ENCODE results near the gene TSC22D1. TPM values are rescaled to one million over a fixed set of nuclear protein-coding genes. Genes with fewer than 3 reads are reported as not detected.

TSC22D1 gene
- total and polyA plus RNA-seq, 2 of the 4 experiments (the other 2 are of a cell fraction), result 30.8 to 42.2 TPM

DNA sequence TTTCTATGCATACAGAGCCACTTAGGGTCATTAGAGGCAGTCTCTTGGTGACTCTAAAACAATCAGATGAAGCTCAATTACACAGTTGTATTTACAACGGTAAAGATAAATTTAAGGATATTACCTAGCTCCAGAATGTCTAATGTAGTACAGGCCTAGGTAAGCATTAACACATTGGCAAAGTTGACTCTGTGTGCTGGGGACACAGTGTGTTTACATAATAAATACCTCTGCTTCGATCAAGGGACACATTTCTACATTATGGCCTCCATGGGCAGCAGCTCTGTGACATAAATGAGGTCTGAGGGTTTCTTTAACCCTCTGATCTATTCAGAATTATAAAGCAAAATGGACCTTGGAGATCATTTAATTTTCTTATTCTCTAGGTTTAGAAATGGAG lies 127.8 kb downstream of the TSC22D1 start:
- intact Hi-C loops (cut with micrococcal nuclease) (no loop called here), dilution Hi-C loops (cut with HindIII; ENCODE audit: low sequenced_read_pairs, unreplicated experiment) (no loop called here), in situ Hi-C loops (cut with MboI; ENCODE audit: low sequenced_read_pairs) (no loop called here)
- Histone ChIP-seq H3K4ac (ENCODE audit: low read depth, low read length) (no peak overlapping the region), H3K36me3 (ENCODE audit: control insufficient read depth, insufficient read depth, low read length) (no peaks in the 10 kb centered on the region), H2AK9ac (replicated peaks; ENCODE audit: low read depth, low read length, poor library complexity) (no peak overlapping the region), H4K20me1 (ENCODE audit: insufficient read depth, low read length) (peaks cover 27% of the 10 kb centered on the region), H3K9me1 (ENCODE audit: insufficient read depth, low read length) (peaks cover 5% of the 10 kb centered on the region; the same call in 1 of the 2 replicates), H3K9ac (ENCODE audit: low read depth, low read length) (no peak overlapping the region), H2BK120ac (ENCODE audit: low read depth, low read length) (no peak overlapping the region), H2BK20ac (ENCODE audit: low read depth, low read length) (no peak overlapping the region), H2AFZ (replicated peaks; ENCODE audit: low read length, poor library complexity) (no peak overlapping the region), H4K5ac (ENCODE audit: low read depth, low read length) (no peak overlapping the region), H3K9me3 (ENCODE audit: control insufficient read depth, insufficient read depth, low read length) (no peaks in the 10 kb centered on the region), H4K8ac (ENCODE audit: low read depth in 2 of 2, low read length in 2 of 2) (no peak overlapping the region), H3K27ac (ENCODE audit: insufficient read depth, low read length) (no peak overlapping the region), H3K14ac (replicated peaks; ENCODE audit: low read depth, low read length) (no peak overlapping the region), H2BK5ac (ENCODE audit: low read depth, low read length, poor library complexity, severe bottlenecking) (no peak overlapping the region), H3K27me3 (ENCODE audit: control insufficient read depth, insufficient read depth, low read length) (no peaks in the 10 kb centered on the region), H2BK15ac (ENCODE audit: low read depth, low read length) (no peak overlapping the region), H2AK5ac (ENCODE audit: low read depth, low read length) (no peak overlapping the region), H4K91ac (ENCODE audit: insufficient read depth, low read depth, low read length) (no peak overlapping the region), H3K18ac (ENCODE audit: low read depth, low read length) (no peak overlapping the region), H3K4me1 (ENCODE audit: control insufficient read depth, insufficient read depth, low read length) (peaks cover 9% of the 10 kb centered on the region), H3K56ac (ENCODE audit: extremely low read depth, insufficient read depth, low read length) (no peak overlapping the region), H3K4me3 (ENCODE audit: insufficient read depth, low read depth, low read length) (no peak overlapping the region), H3K23ac (ENCODE audit: low read depth, low read length) (no peak overlapping the region), H3K79me1 (ENCODE audit: low read depth in 1 of 2, low read length in 2 of 2) (peaks cover 26 to 51% of the 10 kb centered on the region in 2 experiments), H3K4me2 (ENCODE audit: low read depth, low read length) (no peak overlapping the region)
- ATAC-seq (ENCODE audit: low read depth) (no peak), DNase-seq (no peak)
- TF ChIP-seq RFX5 (IDR thresholded peaks at IDR 0.05; ENCODE audit: low read depth, low read length), result no peak
- TF ChIP-seq SMC3 (IDR thresholded peaks at IDR 0.05; ENCODE audit: low read depth, low read length), result no peak
- TF ChIP-seq POLR2A (IDR thresholded peaks at IDR 0.05; ENCODE audit: low read depth, low read length), result no peak
- TF ChIP-seq, protein P1, sequence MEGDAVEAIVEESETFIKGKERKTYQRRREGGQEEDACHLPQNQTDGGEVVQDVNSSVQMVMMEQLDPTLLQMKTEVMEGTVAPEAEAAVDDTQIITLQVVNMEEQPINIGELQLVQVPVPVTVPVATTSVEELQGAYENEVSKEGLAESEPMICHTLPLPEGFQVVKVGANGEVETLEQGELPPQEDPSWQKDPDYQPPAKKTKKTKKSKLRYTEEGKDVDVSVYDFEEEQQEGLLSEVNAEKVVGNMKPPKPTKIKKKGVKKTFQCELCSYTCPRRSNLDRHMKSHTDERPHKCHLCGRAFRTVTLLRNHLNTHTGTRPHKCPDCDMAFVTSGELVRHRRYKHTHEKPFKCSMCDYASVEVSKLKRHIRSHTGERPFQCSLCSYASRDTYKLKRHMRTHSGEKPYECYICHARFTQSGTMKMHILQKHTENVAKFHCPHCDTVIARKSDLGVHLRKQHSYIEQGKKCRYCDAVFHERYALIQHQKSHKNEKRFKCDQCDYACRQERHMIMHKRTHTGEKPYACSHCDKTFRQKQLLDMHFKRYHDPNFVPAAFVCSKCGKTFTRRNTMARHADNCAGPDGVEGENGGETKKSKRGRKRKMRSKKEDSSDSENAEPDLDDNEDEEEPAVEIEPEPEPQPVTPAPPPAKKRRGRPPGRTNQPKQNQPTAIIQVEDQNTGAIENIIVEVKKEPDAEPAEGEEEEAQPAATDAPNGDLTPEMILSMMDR (conservative IDR thresholded peaks at IDR 0.05; ENCODE audit: low read depth, low read length), result no peak
- no peak for TF ChIP-seq NFE2L2 (IDR thresholded peaks at IDR 0.05; ENCODE audit: low read depth, low read length)
- TF ChIP-seq RAD21 (IDR thresholded peaks at IDR 0.05; ENCODE audit: low read length), result no peak
- no peak for TF ChIP-seq MXI1 (IDR thresholded peaks at IDR 0.05; ENCODE audit: borderline replicate concordance, low read depth, low read length)
- TF ChIP-seq, protein P2, sequence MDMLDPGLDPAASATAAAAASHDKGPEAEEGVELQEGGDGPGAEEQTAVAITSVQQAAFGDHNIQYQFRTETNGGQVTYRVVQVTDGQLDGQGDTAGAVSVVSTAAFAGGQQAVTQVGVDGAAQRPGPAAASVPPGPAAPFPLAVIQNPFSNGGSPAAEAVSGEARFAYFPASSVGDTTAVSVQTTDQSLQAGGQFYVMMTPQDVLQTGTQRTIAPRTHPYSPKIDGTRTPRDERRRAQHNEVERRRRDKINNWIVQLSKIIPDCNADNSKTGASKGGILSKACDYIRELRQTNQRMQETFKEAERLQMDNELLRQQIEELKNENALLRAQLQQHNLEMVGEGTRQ (IDR thresholded peaks at IDR 0.05; ENCODE audit: low read depth, low read length), result no peak
- TF ChIP-seq CEBPB (IDR thresholded peaks at IDR 0.05; ENCODE audit: low read depth, low read length), result no peak
- no peak for TF ChIP-seq MAZ (IDR thresholded peaks at IDR 0.05; ENCODE audit: borderline replicate concordance, low read depth, low read length)
- TF ChIP-seq, protein P3, sequence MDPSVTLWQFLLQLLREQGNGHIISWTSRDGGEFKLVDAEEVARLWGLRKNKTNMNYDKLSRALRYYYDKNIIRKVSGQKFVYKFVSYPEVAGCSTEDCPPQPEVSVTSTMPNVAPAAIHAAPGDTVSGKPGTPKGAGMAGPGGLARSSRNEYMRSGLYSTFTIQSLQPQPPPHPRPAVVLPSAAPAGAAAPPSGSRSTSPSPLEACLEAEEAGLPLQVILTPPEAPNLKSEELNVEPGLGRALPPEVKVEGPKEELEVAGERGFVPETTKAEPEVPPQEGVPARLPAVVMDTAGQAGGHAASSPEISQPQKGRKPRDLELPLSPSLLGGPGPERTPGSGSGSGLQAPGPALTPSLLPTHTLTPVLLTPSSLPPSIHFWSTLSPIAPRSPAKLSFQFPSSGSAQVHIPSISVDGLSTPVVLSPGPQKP (IDR thresholded peaks at IDR 0.05; ENCODE audit: borderline replicate concordance, low read depth, low read length), result no peak
- TF ChIP-seq BHLHE40 (IDR thresholded peaks at IDR 0.05; ENCODE audit: low read depth, low read length), result no peak
- TF ChIP-seq CHD1 (IDR thresholded peaks at IDR 0.05; ENCODE audit: low read depth, low read length), result no peak
- TF ChIP-seq RCOR1 (IDR thresholded peaks at IDR 0.05; ENCODE audit: insufficient replicate concordance, low read length), result no peak
- TF ChIP-seq MAFK (IDR thresholded peaks at IDR 0.05; ENCODE audit: low read depth, low read length), result no peak
- TF ChIP-seq FOS (IDR thresholded peaks at IDR 0.05; ENCODE audit: low read depth, low read length), result no peak
- no CpG with 5 or more reads among the region's 2 CpGs for WGBS, 2 experiments (ENCODE audit: extremely low coverage in 2 of 2, insufficient read length in 1 of 2)
- POLR2A ChIA-PET (ENCODE audit: unreplicated experiment), result interaction anchor here (0.7 to 0.9 kb wide), 2 partner anchors 13 to 538 kb away, joined by 3 to 6 read pairs; no protein-coding TSS in a partner anchor
- CTCF ChIA-PET, result interaction anchor here (1.0 kb wide), 1 partner anchor 543 kb away, joined by 3 read pairs; no protein-coding TSS in a partner anchor
- BruUV-seq (replicated peaks), result no TSS peak

Data from IMR-90 (cell line).